ENCODE measurements around the gene NRCAM. TPM values are rescaled to one million over a fixed set of nuclear protein-coding genes. Genes with fewer than 3 reads are reported as not detected.

Gene NRCAM
- total RNA-seq, 2 donors from 2014 or later, result 17.9 to 28.2 TPM

GRCh38 chr7:108322925-108323832, 133.1 kb downstream of the NRCAM start:
- Mint-ChIP-seq H3K9me3 (no peaks in the 10 kb centered on the region), H3K36me3 (ENCODE audit: low read depth) (no peaks in the 10 kb centered on the region), H3K4me3 (peak overlapping the region; percentile 10), H3K4me1 (peaks cover 49% of the 10 kb centered on the region), H3K27ac (no peak overlapping the region), H3K27me3 (ENCODE audit: insufficient read depth) (no peaks in the 10 kb centered on the region)
- no peak overlapping the region for H3K27ac ChIP-seq (ENCODE audit: low read depth, low read length)
- TF ChIP-seq CTCF (conservative IDR thresholded peaks at IDR 0.05), result no peak
- peaks cover 18% of the 10 kb centered on the region for H3K4me1 ChIP-seq (ENCODE audit: control insufficient read depth, insufficient read depth, low read length)
- H3K36me3 ChIP-seq (ENCODE audit: control insufficient read depth, insufficient read depth, low read length), result no peaks in the 10 kb centered on the region
- no peak overlapping the region for H3K4me3 ChIP-seq (ENCODE audit: low read length)
- WGBS, 2 experiments (ENCODE audit: insufficient coverage in 1 of 2, insufficient read length in 1 of 2), result 76 to 91% methylated on average over 4 of the region's 4 CpGs
- no peak overlapping the region for H3K9ac ChIP-seq (ENCODE audit: extremely low read depth, low read length, poor library complexity, severe bottlenecking)
- no peak for DNase-seq
- H3K27me3 ChIP-seq (ENCODE audit: control insufficient read depth, insufficient read depth, low read length, poor library complexity, severe bottlenecking), result no peaks in the 10 kb centered on the region
- H3K9me3 ChIP-seq (ENCODE audit: control insufficient read depth, low read length), result no peaks in the 10 kb centered on the region

GRCh38 chr7:108322046-108322445, 134.2 kb downstream of the NRCAM start:
- no peaks in the 10 kb centered on the region for H3K9me3 ChIP-seq (ENCODE audit: control insufficient read depth, low read length)
- Mint-ChIP-seq H3K9me3 (no peaks in the 10 kb centered on the region), H3K36me3 (ENCODE audit: low read depth) (no peaks in the 10 kb centered on the region), H3K27ac (no peak overlapping the region), H3K27me3 (ENCODE audit: insufficient read depth) (no peaks in the 10 kb centered on the region), H3K4me3 (no peak overlapping the region), H3K4me1 (peaks cover 38% of the 10 kb centered on the region)
- no peak for DNase-seq
- no peaks in the 10 kb centered on the region for H3K27me3 ChIP-seq (ENCODE audit: control insufficient read depth, insufficient read depth, low read length, poor library complexity, severe bottlenecking)
- peaks cover 11% of the 10 kb centered on the region for H3K4me1 ChIP-seq (ENCODE audit: control insufficient read depth, insufficient read depth, low read length)
- no peak overlapping the region for H3K27ac ChIP-seq (ENCODE audit: low read depth, low read length)
- no peak for TF ChIP-seq CTCF (conservative IDR thresholded peaks at IDR 0.05)
- WGBS, 2 experiments (ENCODE audit: insufficient coverage in 1 of 2, insufficient read length in 1 of 2), result 85 to 93% methylated on average over 2 of the region's 2 CpGs
- no peak overlapping the region for H3K9ac ChIP-seq (ENCODE audit: extremely low read depth, low read length, poor library complexity, severe bottlenecking)
- no peaks in the 10 kb centered on the region for H3K36me3 ChIP-seq (ENCODE audit: control insufficient read depth, insufficient read depth, low read length)
- no peak overlapping the region for H3K4me3 ChIP-seq (ENCODE audit: low read length)

- WGBS, 2 experiments (ENCODE audit: insufficient coverage in 1 of 2, insufficient read length in 1 of 2), result 94 to 100% methylated on average over 1 of the region's 1 CpG
- no peaks in the 10 kb centered on the region for H3K36me3 Mint-ChIP-seq (ENCODE audit: low read depth)
- Histone ChIP-seq H3K36me3 (ENCODE audit: control insufficient read depth, insufficient read depth, low read length) (no peaks in the 10 kb centered on the region), H3K9me3 (ENCODE audit: control insufficient read depth, low read length) (no peaks in the 10 kb centered on the region), H3K4me3 (ENCODE audit: low read length) (no peak overlapping the region), H3K27me3 (ENCODE audit: control insufficient read depth, insufficient read depth, low read length, poor library complexity, severe bottlenecking) (no peaks in the 10 kb centered on the region), H3K9ac (ENCODE audit: extremely low read depth, low read length, poor library complexity, severe bottlenecking) (no peak overlapping the region), H3K27ac (ENCODE audit: low read depth, low read length) (no peak overlapping the region), H3K4me1 (ENCODE audit: control insufficient read depth, insufficient read depth, low read length) (peaks cover 5% of the 10 kb centered on the region)
- no peak overlapping the region for H3K4me3 Mint-ChIP-seq
- DNase-seq, result no peak
- H3K9me3 Mint-ChIP-seq, result no peaks in the 10 kb centered on the region
- no peak overlapping the region for H3K27ac Mint-ChIP-seq
- TF ChIP-seq CTCF (conservative IDR thresholded peaks at IDR 0.05), result no peak
- H3K27me3 Mint-ChIP-seq (ENCODE audit: insufficient read depth), result no peaks in the 10 kb centered on the region
- peaks cover 31% of the 10 kb centered on the region for H3K4me1 Mint-ChIP-seq
Observed at GRCh38 chr7:108321359-108321758, 134.9 kb downstream of the NRCAM start.
